Activated T-helper 17 cell treated with anti-CD3 and anti-CD28 coated beads, Interleukin-2, amount 50 U/mL, for 72 hours (primary cell): ENCODE results near the gene PNMA8B. TPM values are rescaled to one million over a fixed set of nuclear protein-coding genes. Genes with fewer than 3 reads are reported as not detected.

Experiments
- ATAC-seq: fragments of 150-1000 bp; cut with Tn5 transposase; replicated peaks from 2 replicates; pipeline ENCODE4 v1.10.0; 2021; ENCODE audit warnings: mild to moderate bottlenecking, moderate library complexity
- H3K27ac Mint-ChIP-seq: one replicate; pipeline ENCODE4 v1.8.0; 2022; ENCODE audit warnings: mixed read lengths
- H3K27me3 Mint-ChIP-seq: one replicate; pipeline ENCODE4 v1.8.0; 2022; ENCODE audit warnings: mixed read lengths
- H3K36me3 Mint-ChIP-seq: one replicate; pipeline ENCODE4 v1.8.0; 2022; ENCODE audit warnings: low read depth, mild to moderate bottlenecking, mixed read lengths
- H3K4me1 Mint-ChIP-seq: one replicate; pipeline ENCODE4 v1.8.0; 2022; ENCODE audit warnings: mixed read lengths
- H3K4me3 Mint-ChIP-seq: one replicate; pipeline ENCODE4 v1.8.0; 2022; ENCODE audit warnings: mild to moderate bottlenecking, mixed read lengths
- H3K9me3 Mint-ChIP-seq: one replicate; pipeline ENCODE4 v1.8.0; 2022; ENCODE audit warnings: mixed read lengths
- total RNA-seq, 2 donors: library from RNA; stranded (reverse); gene quantifications; one replicate each; pipeline ENCODE4 v1.2.3, GENCODE V29; 2022

Gene PNMA8B
- total RNA-seq, 2 donors from 2014 or later = 0.08 TPM; not detected in 1

DNA sequence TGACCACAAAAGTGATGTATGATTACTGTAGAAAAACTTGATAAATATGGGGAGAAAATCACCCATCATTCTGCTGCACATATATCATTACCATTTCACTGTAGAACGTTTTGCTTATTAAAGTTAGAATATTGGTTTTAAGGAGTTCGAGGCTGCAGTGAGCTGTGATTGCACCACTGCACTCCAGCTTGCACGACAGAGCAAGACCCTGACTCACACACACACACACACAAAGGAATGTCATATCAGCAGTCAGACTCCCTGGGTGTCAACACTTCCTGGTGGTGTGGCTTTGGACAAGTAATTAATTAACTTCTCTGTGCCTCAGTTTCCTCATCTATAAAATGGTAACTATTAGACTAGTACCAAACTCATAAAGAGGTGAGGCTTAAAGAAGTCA is 13.0 kb downstream of the PNMA8B start:
- no peak for ATAC-seq
- H3K4me3 Mint-ChIP-seq = no peak overlapping the region
- H3K9me3 Mint-ChIP-seq = no peaks in the 10 kb centered on the region
- H3K27ac Mint-ChIP-seq = no peak overlapping the region
- peaks cover 4% of the 10 kb centered on the region for H3K4me1 Mint-ChIP-seq
- H3K27me3 Mint-ChIP-seq = peaks cover 19% of the 10 kb centered on the region
- H3K36me3 Mint-ChIP-seq = no peaks in the 10 kb centered on the region

- Mint-ChIP-seq H3K9me3 (no peaks in the 10 kb centered on the region), H3K4me1 (peaks cover 4% of the 10 kb centered on the region), H3K27ac (no peak overlapping the region), H3K27me3 (peaks cover 17% of the 10 kb centered on the region), H3K36me3 (no peaks in the 10 kb centered on the region), H3K4me3 (no peak overlapping the region)
- ATAC-seq = no peak
Measured at GRCh38 chr19:46481947-46482346, 13.7 kb downstream of the PNMA8B start.

DNA sequence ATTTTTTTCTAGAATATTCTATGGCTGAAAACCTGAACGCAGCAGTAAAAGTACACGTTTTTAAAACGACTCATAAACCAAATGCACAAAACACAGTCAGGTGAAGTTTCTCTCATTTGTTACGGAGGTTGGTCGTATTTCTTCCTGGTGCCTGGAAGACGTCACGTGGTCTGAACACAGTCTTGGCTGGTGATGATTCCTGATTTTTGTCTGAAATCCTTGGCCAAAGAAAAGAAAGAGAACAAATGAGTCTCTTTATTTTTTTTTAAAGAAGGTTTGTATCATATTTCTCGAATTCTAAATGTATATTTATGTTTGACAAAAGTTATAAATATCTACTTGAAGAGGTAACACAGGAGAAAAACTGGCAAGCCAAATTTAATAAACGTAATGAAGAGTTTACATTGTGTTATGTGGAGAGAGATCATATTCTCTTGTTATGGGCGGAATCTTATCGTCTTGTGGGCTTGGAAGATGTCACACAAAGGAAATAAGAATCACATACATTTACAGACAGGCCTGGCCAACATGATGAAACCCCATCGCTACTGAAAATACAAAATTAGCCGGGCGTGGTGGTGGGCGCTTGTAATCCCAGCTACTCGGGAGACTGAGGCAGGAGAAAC is 14.3 kb downstream of the PNMA8B start:
- no peak for ATAC-seq
- Mint-ChIP-seq H3K36me3 (no peaks in the 10 kb centered on the region), H3K4me3 (no peak overlapping the region), H3K27me3 (peaks cover 11% of the 10 kb centered on the region), H3K9me3 (no peaks in the 10 kb centered on the region), H3K27ac (no peak overlapping the region), H3K4me1 (peaks cover 4% of the 10 kb centered on the region)

DNA sequence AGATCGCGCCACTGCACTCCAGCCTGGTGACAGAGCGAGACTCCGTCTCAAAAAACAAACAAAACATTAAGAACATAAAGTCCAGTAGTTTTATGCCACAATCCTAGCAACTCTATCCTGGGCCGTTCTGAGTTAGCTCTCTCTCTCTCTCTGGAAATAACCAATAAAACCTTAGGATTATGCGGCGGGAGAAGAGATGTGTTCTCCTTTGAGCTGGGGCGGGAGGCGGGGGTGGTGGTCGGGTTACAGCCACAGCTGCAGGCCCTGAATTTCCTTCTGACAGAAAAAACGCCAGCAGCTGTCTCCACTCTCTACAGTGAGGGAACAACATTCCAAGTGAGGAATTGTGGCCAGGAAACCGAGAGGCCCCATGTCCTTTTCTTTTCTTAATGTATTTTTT is 15.3 kb downstream of the PNMA8B start:
- Mint-ChIP-seq H3K27ac (no peak overlapping the region), H3K9me3 (no peaks in the 10 kb centered on the region), H3K4me1 (peaks cover 4% of the 10 kb centered on the region), H3K27me3 (peaks cover 8% of the 10 kb centered on the region), H3K36me3 (no peaks in the 10 kb centered on the region), H3K4me3 (no peak overlapping the region)
- ATAC-seq = no peak

- peaks cover 17% of the 10 kb centered on the region for H3K27me3 Mint-ChIP-seq
Measured at GRCh38 chr19:46478356-46478986, 17.2 kb downstream of the PNMA8B start.

DNA sequence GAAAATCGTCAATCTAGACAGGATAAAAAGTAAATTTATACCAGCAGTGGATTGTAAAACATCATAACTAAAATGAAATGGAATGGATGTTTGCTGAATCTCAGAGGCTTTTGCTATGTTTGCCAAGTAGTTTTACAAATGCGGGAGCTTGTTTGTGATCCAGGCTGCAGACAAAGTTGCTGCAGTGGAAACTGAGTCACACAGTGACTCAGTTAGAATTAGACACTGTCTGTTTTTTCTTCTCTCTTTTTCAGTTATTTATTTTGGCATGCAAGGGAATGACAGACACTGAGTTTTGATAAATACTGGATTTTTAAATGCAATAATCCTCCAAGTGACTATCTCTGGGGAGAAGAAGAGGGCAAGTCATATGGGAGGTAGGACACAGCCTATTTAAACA is 19.7 kb downstream of the PNMA8B start:
- Mint-ChIP-seq H3K9me3 (no peaks in the 10 kb centered on the region), H3K4me1 (peaks cover 4% of the 10 kb centered on the region), H3K4me3 (no peak overlapping the region), H3K36me3 (no peaks in the 10 kb centered on the region), H3K27me3 (peaks cover 31% of the 10 kb centered on the region), H3K27ac (no peak overlapping the region)
- no peak for ATAC-seq

More at GRCh38 chr19:46478356-46478986, 17.2 kb downstream of the PNMA8B start:
- ATAC-seq = peak; percentile 40
- H3K27ac Mint-ChIP-seq = no peak overlapping the region
- H3K4me1 Mint-ChIP-seq = peaks cover 4% of the 10 kb centered on the region
- no peaks in the 10 kb centered on the region for H3K36me3 Mint-ChIP-seq
- H3K9me3 Mint-ChIP-seq = no peaks in the 10 kb centered on the region
- H3K4me3 Mint-ChIP-seq = no peak overlapping the region

DNA sequence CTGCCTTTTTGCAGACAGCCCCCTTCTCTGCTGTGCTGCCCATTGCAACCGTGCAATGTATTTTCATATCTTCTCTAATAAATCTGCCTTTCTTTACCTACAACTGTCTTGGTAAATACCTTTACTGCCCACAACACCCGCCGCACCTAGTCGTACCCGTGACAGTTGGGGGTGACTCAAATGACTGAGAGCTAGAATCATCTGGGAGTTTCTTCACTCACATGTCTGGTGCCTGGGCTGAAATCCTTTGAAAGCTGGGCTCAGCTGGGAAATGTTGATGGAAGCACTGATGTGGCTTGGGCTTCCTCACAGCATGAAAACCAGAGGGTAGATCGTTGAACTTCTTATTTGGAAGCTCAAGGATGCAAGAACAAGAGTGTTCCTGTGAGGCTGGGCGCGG is 21.5 kb downstream of the PNMA8B start:
- no peak for ATAC-seq
- Mint-ChIP-seq H3K36me3 (no peaks in the 10 kb centered on the region), H3K9me3 (no peaks in the 10 kb centered on the region), H3K27me3 (peaks cover 40% of the 10 kb centered on the region), H3K4me1 (peaks cover 9% of the 10 kb centered on the region), H3K4me3 (no peak overlapping the region), H3K27ac (no peak overlapping the region)

- H3K36me3 Mint-ChIP-seq = no peaks in the 10 kb centered on the region
- H3K27me3 Mint-ChIP-seq = peaks cover 40% of the 10 kb centered on the region
- no peaks in the 10 kb centered on the region for H3K9me3 Mint-ChIP-seq
- no peak for ATAC-seq
- no peak overlapping the region for H3K27ac Mint-ChIP-seq
- H3K4me1 Mint-ChIP-seq = peaks cover 4% of the 10 kb centered on the region
- no peak overlapping the region for H3K4me3 Mint-ChIP-seq
Measured at GRCh38 chr19:46472592-46472991, 23.1 kb downstream of the PNMA8B start.

- H3K4me1 Mint-ChIP-seq = peaks cover 7% of the 10 kb centered on the region
- H3K36me3 Mint-ChIP-seq = no peaks in the 10 kb centered on the region
- H3K27me3 Mint-ChIP-seq = peaks cover 40% of the 10 kb centered on the region
- no peaks in the 10 kb centered on the region for H3K9me3 Mint-ChIP-seq
- ATAC-seq = no peak
- no peak overlapping the region for H3K4me3 Mint-ChIP-seq
- no peak overlapping the region for H3K27ac Mint-ChIP-seq
Measured at GRCh38 chr19:46471811-46472543, 23.7 kb downstream of the PNMA8B start.

DNA sequence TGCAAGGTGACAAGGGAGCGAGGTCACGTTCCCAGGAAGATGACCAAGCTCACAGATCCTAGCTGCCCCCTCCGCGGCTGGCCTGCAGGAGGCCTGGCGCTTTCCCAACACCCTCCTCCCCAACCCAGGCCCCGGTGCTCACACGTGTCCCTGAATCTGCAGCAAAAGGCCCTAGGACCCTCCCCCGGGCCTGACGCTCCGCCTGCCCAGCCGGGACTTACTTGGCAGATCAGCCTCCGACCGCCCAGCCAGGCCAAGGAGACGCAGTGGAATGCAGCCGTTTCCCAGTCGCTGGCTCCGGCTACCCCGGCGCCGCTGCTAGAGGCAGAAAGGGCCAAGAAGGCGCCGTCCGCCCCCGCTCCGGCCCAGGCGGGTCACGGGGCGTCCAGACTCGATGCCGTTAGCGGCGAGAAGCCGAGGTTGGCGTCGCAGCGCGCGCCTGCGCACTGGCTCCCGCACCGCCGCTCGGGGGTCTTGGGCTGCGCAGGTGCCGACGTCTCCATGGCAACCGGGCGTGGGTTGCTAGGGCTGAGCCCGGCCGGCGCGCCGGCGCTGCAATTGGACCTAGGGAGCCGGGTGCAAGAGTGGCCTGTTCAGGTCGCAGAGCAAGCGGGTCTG is 24.4 kb downstream of the PNMA8B start, which contains the start of gene PNMA8A:
PNMA8A (minus strand) TSS at position 448 of the 618 bp plus-strand sequence. CDS start 528 bp downstream, outside the sequence.
- no peak for ATAC-seq
- no peak within 1 kb of the TSS for H3K27ac Mint-ChIP-seq
- peaks cover 13% of the 10 kb centered on the region for H3K4me1 Mint-ChIP-seq
- no peak within 1 kb of the TSS for H3K4me3 Mint-ChIP-seq
- no peaks in the 10 kb centered on the region for H3K9me3 Mint-ChIP-seq
- no peaks in the 10 kb centered on the region for H3K36me3 Mint-ChIP-seq
- H3K27me3 Mint-ChIP-seq = peaks cover 40% of the 10 kb centered on the region

DNA sequence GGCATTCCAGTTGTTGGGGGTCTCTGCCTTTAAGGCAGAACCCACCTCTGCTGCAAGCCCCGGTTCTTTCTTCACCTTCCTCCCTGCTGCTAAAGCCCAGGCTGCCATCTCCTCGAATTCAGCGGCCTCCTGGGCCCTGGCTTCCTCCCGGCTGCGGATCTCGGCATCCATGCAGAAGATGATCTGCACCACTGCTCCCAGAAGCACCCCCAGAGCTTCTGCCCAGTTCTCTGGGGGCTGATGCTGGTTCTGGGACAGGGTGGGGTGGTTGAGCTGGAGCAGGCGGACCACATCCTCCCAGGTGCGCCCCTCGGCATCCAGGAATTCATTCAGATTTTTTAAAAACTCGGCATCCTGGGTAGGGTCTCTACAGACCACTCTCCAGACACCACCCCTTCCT is 25.3 kb downstream of the PNMA8B start:
- no peaks in the 10 kb centered on the region for H3K9me3 Mint-ChIP-seq
- no peak for ATAC-seq
- no peak overlapping the region for H3K27ac Mint-ChIP-seq
- H3K4me1 Mint-ChIP-seq = peaks cover 13% of the 10 kb centered on the region
- H3K27me3 Mint-ChIP-seq = peaks cover 41% of the 10 kb centered on the region
- H3K36me3 Mint-ChIP-seq = no peaks in the 10 kb centered on the region
- no peak overlapping the region for H3K4me3 Mint-ChIP-seq

- no peak overlapping the region for H3K27ac Mint-ChIP-seq
- peaks cover 46% of the 10 kb centered on the region for H3K27me3 Mint-ChIP-seq
- no peaks in the 10 kb centered on the region for H3K36me3 Mint-ChIP-seq
- H3K4me1 Mint-ChIP-seq = peaks cover 13% of the 10 kb centered on the region
- no peak for ATAC-seq
- H3K9me3 Mint-ChIP-seq = no peaks in the 10 kb centered on the region
- no peak overlapping the region for H3K4me3 Mint-ChIP-seq
Measured at GRCh38 chr19:46469541-46470185, 26.0 kb downstream of the PNMA8B start.

- Mint-ChIP-seq H3K27ac (peak overlapping the region; percentile 7), H3K9me3 (no peaks in the 10 kb centered on the region), H3K4me3 (peak overlapping the region; percentile 14), H3K4me1 (peaks cover 13% of the 10 kb centered on the region), H3K36me3 (no peaks in the 10 kb centered on the region), H3K27me3 (peaks cover 27% of the 10 kb centered on the region)
- peak; percentile 96 for ATAC-seq
Measured at GRCh38 chr19:46466536-46467196, 29.0 kb downstream of the PNMA8B start.

DNA sequence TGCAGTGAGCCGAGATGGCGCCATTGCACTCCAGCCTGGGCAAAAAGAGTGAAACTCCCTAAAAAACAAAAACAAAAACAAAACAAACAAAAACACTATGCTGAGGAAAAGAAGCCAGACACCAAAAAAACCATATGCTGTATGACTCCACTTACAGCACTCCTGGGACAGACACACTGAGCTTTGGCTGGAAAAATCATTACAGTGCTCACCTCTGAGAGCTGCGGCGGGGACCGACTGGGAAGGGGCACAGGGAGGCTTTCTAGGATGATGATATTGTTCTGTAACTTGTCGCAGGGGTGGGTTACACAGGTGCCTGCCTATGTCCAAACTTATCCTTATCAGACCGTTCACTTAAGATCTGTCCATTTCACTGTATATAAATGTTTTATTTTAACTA is 32.2 kb downstream of the PNMA8B start:
- Mint-ChIP-seq H3K27me3 (peaks cover 13% of the 10 kb centered on the region), H3K4me1 (peaks cover 8% of the 10 kb centered on the region), H3K36me3 (no peaks in the 10 kb centered on the region), H3K4me3 (no peak overlapping the region), H3K9me3 (no peaks in the 10 kb centered on the region), H3K27ac (no peak overlapping the region)
- ATAC-seq = no peak
